ENCODE measurements around the gene DFFB. TPM values are rescaled to one million over a fixed set of nuclear protein-coding genes. Genes with fewer than 3 reads are reported as not detected.

Gene DFFB
- total and polyA plus RNA-seq, 2 of the 13 experiments (the other 11 are each of a cell fraction or from before 2014, with no cell fraction given), result 4.6 to 9.3 TPM

DNA sequence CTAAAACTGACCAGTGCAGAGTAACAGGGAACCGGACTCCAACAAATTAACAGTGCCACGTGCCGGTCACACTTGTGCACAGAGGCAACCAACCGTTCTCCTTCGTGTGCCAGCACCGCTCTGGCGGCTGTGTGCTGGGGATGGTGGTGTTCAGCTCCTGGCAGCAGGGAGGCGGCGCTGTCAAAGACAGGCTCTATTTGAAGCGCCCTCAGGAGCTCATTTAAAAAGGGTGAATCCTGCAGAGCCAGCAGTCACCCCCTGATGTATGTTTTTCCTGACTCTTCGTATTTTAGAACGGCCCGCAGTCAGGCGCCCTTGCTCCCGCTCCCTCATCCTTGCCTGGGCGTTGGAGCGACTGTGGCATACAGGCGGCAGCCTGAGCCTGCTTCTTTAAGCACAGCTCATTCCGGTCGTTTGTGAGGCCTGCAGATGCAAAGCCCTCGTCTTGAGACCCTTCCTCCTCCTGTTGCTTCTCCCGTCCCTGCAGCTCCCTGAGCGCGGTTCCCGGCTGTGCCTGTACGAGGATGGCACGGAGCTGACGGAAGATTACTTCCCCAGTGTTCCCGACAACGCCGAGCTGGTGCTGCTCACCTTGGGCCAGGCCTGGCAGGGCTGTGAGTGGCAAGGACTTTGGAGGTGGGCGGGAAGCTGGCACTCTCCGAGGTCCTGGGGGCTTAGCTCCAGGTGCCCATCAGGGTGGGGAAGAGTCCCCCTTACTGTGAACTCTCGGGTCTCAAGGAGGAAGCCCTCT, 1.1 kb downstream of the DFFB start (continued):
- TF ChIP-seq, protein P1, sequence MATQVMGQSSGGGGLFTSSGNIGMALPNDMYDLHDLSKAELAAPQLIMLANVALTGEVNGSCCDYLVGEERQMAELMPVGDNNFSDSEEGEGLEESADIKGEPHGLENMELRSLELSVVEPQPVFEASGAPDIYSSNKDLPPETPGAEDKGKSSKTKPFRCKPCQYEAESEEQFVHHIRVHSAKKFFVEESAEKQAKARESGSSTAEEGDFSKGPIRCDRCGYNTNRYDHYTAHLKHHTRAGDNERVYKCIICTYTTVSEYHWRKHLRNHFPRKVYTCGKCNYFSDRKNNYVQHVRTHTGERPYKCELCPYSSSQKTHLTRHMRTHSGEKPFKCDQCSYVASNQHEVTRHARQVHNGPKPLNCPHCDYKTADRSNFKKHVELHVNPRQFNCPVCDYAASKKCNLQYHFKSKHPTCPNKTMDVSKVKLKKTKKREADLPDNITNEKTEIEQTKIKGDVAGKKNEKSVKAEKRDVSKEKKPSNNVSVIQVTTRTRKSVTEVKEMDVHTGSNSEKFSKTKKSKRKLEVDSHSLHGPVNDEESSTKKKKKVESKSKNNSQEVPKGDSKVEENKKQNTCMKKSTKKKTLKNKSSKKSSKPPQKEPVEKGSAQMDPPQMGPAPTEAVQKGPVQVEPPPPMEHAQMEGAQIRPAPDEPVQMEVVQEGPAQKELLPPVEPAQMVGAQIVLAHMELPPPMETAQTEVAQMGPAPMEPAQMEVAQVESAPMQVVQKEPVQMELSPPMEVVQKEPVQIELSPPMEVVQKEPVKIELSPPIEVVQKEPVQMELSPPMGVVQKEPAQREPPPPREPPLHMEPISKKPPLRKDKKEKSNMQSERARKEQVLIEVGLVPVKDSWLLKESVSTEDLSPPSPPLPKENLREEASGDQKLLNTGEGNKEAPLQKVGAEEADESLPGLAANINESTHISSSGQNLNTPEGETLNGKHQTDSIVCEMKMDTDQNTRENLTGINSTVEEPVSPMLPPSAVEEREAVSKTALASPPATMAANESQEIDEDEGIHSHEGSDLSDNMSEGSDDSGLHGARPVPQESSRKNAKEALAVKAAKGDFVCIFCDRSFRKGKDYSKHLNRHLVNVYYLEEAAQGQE (IDR thresholded peaks at IDR 0.05; ENCODE audit: borderline replicate concordance in 1 of 2, low read depth in 1 of 2, low read length in 2 of 2), result no peak
- TF ChIP-seq PHF21A (CRISPR knock-in tag; IDR thresholded peaks at IDR 0.05), result no peak
- peak; percentile 25; the same call in 1 of the 2 replicates for TF ChIP-seq HOXA3 (CRISPR knock-in tag; IDR thresholded peaks at IDR 0.05)
- TF ChIP-seq ZNF569 (CRISPR knock-in tag; IDR thresholded peaks at IDR 0.05; ENCODE audit: borderline replicate concordance), result no peak
- TF ChIP-seq KLF16 (CRISPR knock-in tag; IDR thresholded peaks at IDR 0.05), result no peak
- peak; percentile 51 for TF ChIP-seq SAP130 (CRISPR knock-in tag; IDR thresholded peaks at IDR 0.05; ENCODE audit: low read depth)
- TF ChIP-seq TCF7L2 (IDR thresholded peaks at IDR 0.05; ENCODE audit: low read depth, low read length), result no peak
- TF ChIP-seq, protein P2, sequence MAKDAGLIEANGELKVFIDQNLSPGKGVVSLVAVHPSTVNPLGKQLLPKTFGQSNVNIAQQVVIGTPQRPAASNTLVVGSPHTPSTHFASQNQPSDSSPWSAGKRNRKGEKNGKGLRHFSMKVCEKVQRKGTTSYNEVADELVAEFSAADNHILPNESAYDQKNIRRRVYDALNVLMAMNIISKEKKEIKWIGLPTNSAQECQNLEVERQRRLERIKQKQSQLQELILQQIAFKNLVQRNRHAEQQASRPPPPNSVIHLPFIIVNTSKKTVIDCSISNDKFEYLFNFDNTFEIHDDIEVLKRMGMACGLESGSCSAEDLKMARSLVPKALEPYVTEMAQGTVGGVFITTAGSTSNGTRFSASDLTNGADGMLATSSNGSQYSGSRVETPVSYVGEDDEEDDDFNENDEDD (CRISPR knock-in tag; IDR thresholded peaks at IDR 0.05; ENCODE audit: borderline replicate concordance), result peak; percentile 57; the same call in 1 of the 2 replicates
- no peak for TF ChIP-seq FOXP1 (IDR thresholded peaks at IDR 0.05)
- TF ChIP-seq FOXP1 (CRISPR knock-in tag; IDR thresholded peaks at IDR 0.05), result no peak
- TF ChIP-seq, protein P3, sequence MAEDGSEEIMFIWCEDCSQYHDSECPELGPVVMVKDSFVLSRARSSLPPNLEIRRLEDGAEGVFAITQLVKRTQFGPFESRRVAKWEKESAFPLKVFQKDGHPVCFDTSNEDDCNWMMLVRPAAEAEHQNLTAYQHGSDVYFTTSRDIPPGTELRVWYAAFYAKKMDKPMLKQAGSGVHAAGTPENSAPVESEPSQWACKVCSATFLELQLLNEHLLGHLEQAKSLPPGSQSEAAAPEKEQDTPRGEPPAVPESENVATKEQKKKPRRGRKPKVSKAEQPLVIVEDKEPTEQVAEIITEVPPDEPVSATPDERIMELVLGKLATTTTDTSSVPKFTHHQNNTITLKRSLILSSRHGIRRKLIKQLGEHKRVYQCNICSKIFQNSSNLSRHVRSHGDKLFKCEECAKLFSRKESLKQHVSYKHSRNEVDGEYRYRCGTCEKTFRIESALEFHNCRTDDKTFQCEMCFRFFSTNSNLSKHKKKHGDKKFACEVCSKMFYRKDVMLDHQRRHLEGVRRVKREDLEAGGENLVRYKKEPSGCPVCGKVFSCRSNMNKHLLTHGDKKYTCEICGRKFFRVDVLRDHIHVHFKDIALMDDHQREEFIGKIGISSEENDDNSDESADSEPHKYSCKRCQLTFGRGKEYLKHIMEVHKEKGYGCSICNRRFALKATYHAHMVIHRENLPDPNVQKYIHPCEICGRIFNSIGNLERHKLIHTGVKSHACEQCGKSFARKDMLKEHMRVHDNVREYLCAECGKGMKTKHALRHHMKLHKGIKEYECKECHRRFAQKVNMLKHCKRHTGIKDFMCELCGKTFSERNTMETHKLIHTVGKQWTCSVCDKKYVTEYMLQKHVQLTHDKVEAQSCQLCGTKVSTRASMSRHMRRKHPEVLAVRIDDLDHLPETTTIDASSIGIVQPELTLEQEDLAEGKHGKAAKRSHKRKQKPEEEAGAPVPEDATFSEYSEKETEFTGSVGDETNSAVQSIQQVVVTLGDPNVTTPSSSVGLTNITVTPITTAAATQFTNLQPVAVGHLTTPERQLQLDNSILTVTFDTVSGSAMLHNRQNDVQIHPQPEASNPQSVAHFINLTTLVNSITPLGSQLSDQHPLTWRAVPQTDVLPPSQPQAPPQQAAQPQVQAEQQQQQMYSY (CRISPR knock-in tag; IDR thresholded peaks at IDR 0.05), result no peak
- TF ChIP-seq REXO4 (CRISPR knock-in tag; IDR thresholded peaks at IDR 0.05; ENCODE audit: borderline replicate concordance), result no peak
- TF ChIP-seq SPEN (CRISPR knock-in tag; IDR thresholded peaks at IDR 0.05; ENCODE audit: low read depth), result 0 out of 2 replicates have a peak, but pooled peaks have one; percentile 27
- TF ChIP-seq ATM (IDR thresholded peaks at IDR 0.05; ENCODE audit: borderline replicate concordance), result no peak
- TF ChIP-seq ZNF709 (CRISPR knock-in tag; IDR thresholded peaks at IDR 0.05), result no peak
- no peak for TF ChIP-seq ZNF335 (CRISPR knock-in tag; IDR thresholded peaks at IDR 0.05)
- TF ChIP-seq, protein P4, sequence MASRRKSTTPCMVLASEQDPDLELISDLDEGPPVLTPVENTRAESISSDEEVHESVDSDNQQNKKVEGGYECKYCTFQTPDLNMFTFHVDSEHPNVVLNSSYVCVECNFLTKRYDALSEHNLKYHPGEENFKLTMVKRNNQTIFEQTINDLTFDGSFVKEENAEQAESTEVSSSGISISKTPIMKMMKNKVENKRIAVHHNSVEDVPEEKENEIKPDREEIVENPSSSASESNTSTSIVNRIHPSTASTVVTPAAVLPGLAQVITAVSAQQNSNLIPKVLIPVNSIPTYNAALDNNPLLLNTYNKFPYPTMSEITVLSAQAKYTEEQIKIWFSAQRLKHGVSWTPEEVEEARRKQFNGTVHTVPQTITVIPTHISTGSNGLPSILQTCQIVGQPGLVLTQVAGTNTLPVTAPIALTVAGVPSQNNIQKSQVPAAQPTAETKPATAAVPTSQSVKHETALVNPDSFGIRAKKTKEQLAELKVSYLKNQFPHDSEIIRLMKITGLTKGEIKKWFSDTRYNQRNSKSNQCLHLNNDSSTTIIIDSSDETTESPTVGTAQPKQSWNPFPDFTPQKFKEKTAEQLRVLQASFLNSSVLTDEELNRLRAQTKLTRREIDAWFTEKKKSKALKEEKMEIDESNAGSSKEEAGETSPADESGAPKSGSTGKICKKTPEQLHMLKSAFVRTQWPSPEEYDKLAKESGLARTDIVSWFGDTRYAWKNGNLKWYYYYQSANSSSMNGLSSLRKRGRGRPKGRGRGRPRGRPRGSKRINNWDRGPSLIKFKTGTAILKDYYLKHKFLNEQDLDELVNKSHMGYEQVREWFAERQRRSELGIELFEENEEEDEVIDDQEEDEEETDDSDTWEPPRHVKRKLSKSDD (CRISPR knock-in tag; IDR thresholded peaks at IDR 0.05; ENCODE audit: low read depth), result no peak
- TF ChIP-seq NFKB2 (CRISPR knock-in tag; IDR thresholded peaks at IDR 0.05; ENCODE audit: borderline replicate concordance), result no peak
- TF ChIP-seq TAF15 (IDR thresholded peaks at IDR 0.05; ENCODE audit: low read depth, low read length, poor library complexity, severe bottlenecking), result no peak

Data from HepG2 (cell line).